Measurements from ENCODE around the gene ARIH1. TPM values are rescaled to one million over a fixed set of nuclear protein-coding genes. Genes with fewer than 3 reads are reported as not detected.

Gene ARIH1
- total RNA-seq, 1 donor from 2014 or later, result 163 TPM

DNA sequence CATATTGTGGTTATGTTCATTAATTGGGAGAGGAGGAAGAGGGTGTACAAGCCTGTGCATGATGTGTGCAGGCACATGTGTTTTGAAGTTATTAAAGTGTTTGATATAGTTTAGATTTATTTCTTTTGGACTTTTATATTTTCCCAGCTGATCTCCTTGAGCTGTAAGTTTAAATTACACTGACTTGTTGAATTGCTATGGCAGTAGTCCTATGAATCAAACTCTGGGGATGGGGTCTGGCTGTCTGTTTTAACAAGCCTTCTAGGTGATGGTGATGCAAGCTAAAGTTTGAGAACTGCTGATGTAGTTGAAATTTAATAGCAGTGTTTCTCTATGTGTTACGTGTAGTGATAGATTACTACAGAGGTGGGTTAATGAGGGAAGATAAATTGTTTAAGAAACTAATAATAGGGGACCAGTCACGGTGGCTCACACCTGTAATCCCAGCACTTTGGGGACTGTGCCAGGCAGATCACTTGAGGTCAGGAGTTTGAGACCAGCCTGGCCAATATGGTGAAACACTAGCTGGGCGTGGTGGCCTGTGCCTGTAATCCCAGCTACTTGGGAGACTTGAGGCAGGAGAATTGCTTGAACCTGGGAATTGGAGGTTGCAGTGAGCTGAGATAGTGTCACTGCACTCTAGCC is 7.0 kb downstream of the ARIH1 start:
- DNase-seq (ENCODE audit: missing footprints), result no peak
- ATAC-seq, result no peak
- intact Hi-C loops (cut with DNase I), result no loop called here

DNA sequence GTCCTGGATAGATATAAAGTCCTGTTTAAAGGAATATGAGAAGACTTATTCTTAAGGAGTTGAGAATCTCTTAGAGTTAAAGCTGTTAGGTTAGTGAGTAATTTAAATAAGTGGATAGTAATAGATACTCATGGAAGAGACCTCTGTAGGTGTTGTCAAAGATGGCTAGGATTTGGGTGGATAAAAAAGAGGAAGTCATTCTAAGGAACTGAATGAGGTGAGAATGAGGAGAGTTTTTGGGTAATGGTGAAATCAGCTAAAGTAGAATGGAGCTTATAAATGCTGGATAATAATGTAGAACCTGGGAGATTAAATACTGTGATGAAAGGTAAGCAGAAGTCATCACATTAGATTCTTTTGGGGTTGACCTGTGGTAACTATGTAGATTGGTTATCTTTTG is 8.1 kb downstream of the ARIH1 start:
- ATAC-seq, result no peak
- DNase-seq (ENCODE audit: missing footprints), result no peak
- intact Hi-C loops (cut with DNase I), result no loop called here

DNA sequence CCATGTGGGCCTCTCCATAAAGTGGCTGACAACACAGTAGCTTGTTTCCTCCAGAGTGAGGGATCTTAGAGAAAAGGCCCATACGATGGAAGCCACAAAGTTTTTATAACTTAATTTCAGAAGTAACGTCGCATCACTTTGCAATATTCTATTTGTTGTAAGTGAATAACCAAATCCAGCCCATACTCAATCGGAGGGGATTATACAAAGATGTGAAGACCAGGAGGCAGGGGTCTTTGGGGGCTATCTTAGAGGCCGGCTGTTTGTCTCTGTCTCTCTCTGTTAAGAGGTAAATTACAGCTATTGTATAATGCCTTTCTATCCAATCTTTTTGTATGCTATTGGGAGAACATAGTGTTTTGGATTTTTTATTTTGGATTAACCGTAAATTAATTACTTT is 9.1 kb downstream of the ARIH1 start:
- DNase-seq (ENCODE audit: missing footprints) (no peak), ATAC-seq (no peak)
- intact Hi-C loops (cut with DNase I), result no loop called here

DNA sequence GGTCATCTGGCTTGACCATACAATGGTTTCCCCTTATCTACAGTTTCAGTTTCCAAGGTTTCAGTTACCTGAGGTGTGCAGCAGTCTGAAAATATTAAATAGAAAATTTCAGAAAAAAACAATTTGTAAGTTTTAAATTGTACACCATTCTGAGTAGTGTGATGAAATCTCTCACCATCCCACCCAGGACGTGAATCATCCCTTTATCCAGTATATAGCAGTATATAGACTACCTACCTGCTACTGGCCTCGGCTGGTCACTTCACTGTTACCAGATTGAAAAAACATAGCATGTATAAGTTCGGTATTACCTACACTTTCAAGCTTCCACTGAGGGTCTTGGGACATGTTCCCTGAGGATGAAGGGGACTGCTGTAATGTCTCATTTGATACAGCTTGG is 12.0 kb downstream of the ARIH1 start:
- DNase-seq (ENCODE audit: missing footprints), result no peak
- intact Hi-C loops (cut with DNase I), result no loop called here
- ATAC-seq, result no peak

DNA sequence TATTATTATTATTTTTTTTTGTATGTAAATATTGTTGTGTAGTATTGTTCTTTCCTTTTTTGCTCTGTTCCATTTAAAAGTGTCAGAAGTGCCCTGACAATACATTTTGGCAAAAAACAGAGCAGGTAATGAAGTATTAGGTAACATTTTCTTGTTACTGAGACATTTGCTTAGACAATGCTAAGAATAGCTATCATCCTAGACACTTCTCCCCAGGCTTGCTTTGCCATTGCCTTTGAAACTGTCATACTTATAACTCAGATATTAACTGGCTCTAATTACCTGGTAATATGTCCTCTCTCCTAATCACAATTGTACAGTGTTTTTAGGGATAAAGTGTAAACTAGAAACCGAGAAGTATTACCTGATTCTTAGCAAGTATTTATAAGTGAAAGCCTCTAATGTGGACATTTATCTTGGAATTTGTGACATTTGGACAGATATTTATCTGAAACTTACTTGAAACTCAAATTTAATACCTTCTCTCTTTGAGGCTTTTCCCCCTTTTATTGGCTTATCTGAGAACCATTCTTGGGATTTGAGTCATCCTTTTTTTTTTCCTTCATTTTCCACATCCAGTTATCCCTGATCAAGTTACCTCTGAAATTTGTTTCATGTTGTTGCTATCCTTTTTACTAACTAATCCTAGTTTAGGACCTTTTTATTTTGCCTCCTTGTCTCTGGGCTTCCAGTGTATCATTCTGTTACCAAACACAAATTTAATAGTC is 13.1 kb downstream of the ARIH1 start:
- intact Hi-C loops (cut with DNase I), result no loop called here
- DNase-seq (ENCODE audit: missing footprints), result no peak
- ATAC-seq, result no peak

DNA sequence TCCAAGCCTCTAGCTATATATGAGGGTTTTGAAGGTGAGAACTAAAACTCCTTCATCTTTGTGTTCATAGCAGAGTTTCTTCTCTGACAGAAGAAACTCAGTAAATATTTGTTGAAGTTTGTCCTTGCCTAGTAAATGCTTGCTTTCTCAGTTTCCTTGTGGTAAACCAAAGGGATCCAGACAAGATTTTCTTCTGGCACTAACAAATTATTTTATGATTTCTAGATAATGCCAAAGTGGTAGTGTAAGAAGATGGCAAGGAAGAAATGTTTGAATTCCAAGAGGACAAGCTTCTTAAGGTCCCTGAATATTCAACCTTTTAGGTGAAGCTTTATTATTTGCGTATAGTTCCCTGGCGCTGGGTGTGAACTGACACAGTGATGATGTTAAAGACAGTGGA is 14.4 kb downstream of the ARIH1 start:
- intact Hi-C loops (cut with DNase I), result no loop called here
- DNase-seq (ENCODE audit: missing footprints), result no peak
- ATAC-seq, result no peak

DNA sequence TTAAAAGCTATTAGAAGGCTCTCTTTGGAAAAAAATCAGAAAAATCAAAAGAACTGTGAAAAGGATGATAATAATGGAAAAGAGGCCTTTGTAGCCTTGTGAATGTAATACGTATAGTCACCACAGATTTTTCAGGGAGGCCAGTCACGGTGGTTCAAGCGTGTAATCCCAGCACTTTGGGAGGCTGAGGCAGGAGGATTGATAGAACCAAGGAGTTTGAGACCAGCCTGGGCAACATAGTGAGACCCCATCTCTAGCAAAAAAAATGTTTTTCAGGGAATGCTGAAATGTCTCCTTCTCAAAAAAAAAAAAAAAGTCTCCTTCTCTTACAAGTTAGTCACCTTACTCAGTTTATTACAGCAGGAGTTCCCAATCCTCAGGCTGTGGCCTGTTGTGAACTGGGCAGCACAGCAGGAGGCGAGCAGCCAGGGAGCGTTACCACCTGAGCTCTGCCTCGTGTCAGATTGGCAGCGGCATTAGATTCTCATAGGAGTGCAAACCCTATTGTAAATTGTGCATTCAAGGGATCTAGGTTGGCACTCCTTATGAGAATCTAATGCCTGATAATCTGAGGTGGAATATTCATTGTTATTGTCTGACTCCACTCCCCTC is 15.9 kb downstream of the ARIH1 start:
- intact Hi-C loops (cut with DNase I), result no loop called here
- DNase-seq (ENCODE audit: missing footprints) (no peak), ATAC-seq (no peak)

DNA sequence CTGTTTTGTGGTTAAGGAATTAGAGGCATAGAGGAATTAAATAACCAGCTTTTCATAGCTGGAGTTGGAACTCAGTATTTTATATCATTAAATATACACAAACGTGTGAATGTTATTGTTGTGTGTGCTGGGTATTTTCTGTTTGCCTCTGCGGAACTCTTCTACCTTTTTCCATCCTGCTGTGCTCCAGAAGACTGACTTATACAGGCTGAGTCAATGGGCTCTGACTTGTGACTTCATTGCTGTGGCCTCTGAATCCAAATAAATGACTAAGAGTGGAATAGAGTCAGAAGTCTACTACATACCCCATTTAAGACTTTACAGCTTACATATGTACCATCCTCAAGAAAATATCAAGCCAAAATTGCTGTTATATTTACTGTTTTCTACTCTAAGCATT is 17.6 kb downstream of the ARIH1 start:
- ATAC-seq (no peak), DNase-seq (ENCODE audit: missing footprints) (no peak)
- intact Hi-C loops (cut with DNase I), result no loop called here

DNA sequence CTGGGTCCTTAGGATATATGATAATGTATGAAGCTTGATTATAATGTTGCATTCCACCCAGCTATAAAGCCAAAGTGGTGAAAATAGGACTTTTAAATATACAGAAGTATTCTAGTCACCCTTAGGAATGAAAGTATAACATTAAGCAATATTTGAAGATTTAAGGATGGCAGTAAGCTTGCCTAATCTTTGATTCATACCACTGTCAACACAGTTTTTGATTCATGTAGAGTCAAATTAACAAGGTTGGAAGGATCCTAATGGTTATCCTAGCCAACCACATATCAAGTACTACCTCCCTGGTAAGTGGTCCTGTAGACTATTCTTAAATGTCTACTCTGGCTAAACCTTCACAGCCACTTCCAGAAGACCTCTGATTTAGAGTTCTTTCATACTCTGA is 18.6 kb downstream of the ARIH1 start:
- DNase-seq (ENCODE audit: missing footprints) (no peak), ATAC-seq (no peak)
- intact Hi-C loops (cut with DNase I), result no loop called here

DNA sequence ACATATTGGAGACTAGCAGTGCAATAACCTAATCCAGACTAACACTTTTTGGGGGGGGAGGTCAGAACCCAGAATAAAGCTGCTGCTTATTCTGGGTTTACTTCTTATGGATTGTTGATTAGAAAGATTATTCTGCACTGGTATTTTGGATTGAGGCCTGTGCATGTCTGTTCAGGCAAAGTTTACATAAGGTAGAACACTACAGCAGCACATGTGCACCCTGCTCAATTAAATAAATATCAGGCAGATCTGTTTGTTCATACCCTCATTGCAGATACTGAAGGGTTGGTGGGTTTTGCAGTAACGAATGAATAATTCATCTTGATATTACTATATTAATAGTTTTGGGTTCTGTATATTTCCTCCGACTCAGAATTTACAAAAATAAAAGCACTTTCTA is 19.1 kb downstream of the ARIH1 start:
- intact Hi-C loops (cut with DNase I), result no loop called here
- no peak for ATAC-seq

DNA sequence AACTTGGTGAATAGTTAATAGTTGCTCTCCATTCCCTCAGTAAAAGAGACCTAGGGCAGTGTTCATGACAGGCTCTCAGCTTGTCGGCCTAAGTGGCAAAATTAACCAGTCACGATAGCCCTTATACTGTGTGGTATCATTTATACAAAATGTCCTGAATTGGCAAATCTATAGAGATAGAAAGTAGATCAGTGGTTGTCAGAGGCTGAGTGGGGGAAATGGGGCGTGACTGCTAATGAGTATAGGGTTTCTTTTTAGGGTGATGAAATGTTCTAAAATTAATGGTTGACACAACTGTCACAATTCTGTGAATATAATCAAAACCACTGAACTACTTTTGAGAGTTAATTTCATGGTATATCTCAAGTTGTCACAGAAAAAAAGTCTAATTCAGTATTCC is 20.9 kb downstream of the ARIH1 start:
- intact Hi-C loops (cut with DNase I), result no loop called here
- DNase-seq (ENCODE audit: missing footprints) (no peak), ATAC-seq (no peak)

More for the DNA sequence above, 19.1 kb downstream of the ARIH1 start:
- no peak for DNase-seq (ENCODE audit: missing footprints)

DNA sequence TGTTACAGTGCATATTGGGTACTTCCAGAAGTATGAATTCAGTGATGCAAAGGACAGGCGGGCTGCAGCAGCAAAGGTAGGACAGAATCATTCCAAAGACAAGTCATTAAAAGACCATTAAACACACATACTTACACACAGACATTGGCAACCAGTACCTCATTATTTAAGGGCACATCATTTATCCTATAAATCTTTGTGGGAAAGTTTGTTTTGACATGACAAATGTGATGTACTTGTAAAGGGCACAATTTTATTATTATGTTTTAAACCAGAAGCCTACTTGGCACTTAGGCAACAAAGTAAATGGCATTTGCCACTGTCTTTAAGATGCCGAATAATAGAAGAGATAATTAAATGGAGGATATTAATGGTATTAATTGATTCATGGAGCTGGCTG is 22.7 kb downstream of the ARIH1 start:
- ATAC-seq (no peak), DNase-seq (ENCODE audit: missing footprints) (no peak)
- intact Hi-C loops (cut with DNase I), result no loop called here

DNA sequence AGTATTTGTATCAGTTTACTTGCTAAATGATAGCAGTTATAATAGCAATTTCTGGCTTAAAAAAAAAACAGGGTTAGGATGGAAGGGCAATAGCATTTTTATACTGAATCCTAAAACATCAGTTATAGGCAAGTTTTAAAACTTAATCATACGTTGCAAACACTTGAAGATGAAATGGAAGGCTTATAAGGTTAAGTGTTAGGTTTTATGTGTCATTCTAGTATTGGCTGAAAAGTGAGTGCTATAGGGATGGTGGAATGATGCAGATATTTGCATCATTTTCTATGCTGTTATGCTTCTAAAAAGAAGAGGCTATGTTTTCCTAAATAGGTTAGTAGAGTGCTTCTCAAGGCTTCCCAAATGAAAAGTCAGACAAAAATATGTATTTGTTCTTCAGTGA is 23.3 kb downstream of the ARIH1 start:
- DNase-seq (ENCODE audit: missing footprints), result no peak
- ATAC-seq, result no peak
- intact Hi-C loops (cut with DNase I), result no loop called here

DNA sequence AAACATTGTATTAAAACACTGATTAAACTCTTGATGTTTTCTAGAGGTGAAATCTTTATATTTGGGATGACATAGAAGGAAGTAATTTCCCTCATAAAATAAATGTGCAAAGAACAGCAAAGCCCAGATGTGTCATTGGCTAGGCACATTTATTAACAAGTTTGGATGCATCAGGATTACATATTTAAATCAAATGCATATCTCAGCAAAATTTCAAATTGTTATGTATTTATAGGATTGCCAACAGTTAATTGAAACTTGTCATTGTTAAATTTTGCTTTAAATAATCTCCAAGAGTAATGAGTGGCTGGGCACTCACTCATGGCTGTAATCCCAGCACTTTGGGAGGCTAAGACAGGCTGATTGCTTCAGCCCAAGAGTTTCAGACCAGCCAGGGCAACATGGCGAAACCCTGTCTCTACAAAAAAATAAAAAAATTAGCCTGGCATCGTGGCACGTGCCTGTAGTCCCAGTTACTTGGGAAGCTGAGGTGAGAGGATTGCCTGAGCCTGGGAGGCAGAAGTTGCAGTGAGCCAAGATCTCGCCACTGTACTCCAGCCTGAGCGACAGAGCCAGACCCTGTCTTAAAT is 28.2 kb downstream of the ARIH1 start:
- no peak for ATAC-seq
- intact Hi-C loops (cut with DNase I), result no loop called here
- DNase-seq (ENCODE audit: missing footprints), result no peak

DNA sequence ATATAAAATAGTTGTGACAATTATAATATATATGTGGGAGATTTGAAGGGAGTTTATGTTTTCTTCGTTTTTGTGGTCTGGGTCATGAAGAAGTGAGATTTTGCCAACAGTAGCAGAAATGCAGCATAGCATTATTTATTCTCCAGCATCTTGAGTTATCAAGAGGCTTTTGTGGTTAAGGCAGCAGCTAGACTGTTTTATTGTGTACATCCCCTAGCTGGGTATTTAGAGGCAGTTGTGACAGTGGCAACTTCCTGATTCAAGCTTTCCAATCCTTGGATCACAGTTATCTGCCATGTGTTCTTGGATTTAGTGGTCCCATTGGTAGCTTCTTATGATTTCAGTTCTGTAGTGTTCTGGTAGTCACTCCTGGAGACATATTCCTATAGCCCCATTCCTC is 29.0 kb downstream of the ARIH1 start:
- intact Hi-C loops (cut with DNase I), result no loop called here

DNA sequence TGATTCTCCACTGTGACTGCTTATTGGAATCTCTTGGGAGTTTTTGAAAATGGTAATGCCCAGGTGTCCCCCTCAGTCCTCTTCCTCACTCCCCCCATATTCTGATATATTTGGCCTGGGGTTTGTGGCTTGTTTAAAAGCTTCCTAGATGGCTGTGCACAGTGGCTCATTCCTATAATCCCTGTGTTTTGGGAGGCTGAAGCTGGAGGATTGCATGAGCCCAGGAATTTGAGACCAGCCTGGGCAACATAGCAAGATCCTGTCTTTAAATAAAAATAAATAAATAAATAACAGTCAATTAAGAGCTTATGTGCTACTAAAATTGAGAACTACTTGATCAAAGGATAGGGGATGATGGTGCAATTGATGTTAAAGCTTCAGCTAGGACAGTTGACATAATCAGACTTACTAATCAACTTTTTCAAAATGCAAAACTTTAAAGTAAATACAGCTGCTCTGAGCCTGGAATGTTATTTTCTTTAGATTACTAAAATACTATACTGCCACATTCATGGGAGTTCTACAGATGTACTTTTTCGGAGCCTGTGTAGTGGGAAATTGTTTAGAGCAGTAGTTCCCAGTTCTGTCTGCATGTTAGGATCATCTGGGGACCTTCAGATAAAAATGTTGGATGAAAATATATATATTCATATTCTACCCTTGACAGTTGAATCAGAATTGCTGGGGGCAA is 33.4 kb downstream of the ARIH1 start:
- intact Hi-C loops (cut with DNase I), result no loop called here
- no peak for DNase-seq (ENCODE audit: missing footprints)
- no peak for ATAC-seq

More for the DNA sequence above, 29.0 kb downstream of the ARIH1 start:
- no peak for DNase-seq (ENCODE audit: missing footprints)
- no peak for ATAC-seq

DNA sequence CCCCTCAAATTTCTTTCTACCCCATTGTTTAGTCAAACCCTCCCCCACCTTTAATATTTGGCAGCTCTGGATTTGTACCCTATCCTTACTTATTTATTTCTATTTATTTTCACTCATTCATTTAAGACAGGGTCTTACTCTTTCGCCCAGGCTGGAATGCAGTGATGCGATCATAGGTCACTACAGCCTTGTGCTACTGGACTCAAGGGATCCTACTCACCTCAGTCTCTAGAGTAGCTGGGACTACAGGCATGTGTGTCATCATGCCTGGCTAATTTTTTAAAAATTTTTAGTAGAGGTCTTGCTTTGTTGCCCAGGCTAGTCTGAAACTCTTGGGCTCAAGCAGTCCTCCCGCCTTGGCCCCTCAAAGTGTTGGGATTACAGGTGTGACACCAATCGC is 35.4 kb downstream of the ARIH1 start:
- intact Hi-C loops (cut with DNase I), result no loop called here
- DNase-seq (ENCODE audit: missing footprints) (no peak), ATAC-seq (no peak)

DNA sequence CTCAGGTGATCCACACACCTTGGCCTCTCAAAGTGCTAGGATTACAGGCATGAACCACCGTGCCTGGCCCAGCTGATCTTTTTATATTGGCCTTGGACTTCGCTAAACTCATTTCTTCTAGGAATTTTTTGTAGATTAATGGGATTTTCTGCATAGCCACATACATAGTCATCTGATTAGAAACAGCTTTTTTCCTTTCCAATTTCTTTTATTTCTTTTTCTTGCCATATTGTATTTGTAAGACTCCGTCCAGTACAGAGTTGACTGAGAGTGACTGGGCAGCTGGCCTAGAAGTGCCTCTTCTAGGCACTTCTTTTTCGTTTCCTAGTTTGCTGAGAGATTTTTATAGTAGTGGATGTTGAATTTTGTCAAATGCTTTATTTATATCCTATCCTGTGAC is 37.4 kb downstream of the ARIH1 start:
- intact Hi-C loops (cut with DNase I), result no loop called here
- ATAC-seq (no peak), DNase-seq (ENCODE audit: missing footprints) (no peak)

DNA sequence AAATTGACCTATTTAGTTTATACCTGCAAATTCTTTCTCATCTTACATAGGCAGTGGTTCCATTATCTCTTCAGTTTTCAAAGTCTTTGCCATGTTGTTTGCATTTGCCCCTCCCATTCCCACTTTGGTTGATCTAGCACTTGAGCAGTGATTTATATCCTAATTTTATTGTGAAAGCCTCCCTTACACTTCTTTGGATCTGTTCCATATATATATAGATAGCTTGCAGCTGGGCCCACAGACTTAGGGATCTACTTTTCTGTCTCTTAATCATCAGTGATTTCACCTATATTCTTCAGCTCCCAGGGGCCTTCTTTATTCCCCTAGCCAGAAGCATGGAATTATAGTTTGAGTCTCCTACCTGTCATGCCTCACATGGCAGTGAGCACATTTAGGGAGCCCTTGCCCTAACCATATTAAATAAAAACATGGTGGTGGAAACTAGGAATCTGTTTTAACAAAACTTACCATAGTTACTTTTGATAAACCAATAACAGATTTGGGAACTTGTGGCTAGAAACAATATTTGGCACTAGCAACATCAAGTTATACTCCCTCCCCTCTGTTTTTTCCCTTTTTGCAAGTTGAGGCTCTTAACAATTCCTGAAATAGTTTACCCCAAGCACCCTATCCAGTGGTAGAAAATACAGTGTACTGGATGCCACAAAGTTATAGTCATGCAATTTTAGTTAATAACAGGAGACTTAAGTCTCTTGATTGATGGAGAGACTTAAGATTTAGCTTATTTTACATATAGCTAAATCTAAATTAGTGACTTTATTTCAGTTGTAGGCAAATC is 41.7 kb downstream of the ARIH1 start:
- intact Hi-C loops (cut with DNase I), result no loop called here
- no peak for DNase-seq (ENCODE audit: missing footprints)
- ATAC-seq, result no peak

Measured in Right ventricle myocardium inferior (tissue), 1 donor.